DMS153 treated with DMSO at 0.1 percent for 48 hours (cell line): Measurements from ENCODE around the gene RAC2.
"Not testable (repeated sequence)": the region's sequence is repeated elsewhere in the genome, so short reads cannot be mapped to it uniquely, and the experiment has no call there.

Experiments
- DNase-seq: peaks from one replicate; lab custom pipeline; 2025; ENCODE audit not compliant: unreplicated experiment; lab: John Stamatoyannopoulos, UW

RAC2 gene

GRCh38 chr22:37256075-37256726 is 12.1 kb upstream of the RAC2 start:
- DNase-seq: no peak

DNA sequence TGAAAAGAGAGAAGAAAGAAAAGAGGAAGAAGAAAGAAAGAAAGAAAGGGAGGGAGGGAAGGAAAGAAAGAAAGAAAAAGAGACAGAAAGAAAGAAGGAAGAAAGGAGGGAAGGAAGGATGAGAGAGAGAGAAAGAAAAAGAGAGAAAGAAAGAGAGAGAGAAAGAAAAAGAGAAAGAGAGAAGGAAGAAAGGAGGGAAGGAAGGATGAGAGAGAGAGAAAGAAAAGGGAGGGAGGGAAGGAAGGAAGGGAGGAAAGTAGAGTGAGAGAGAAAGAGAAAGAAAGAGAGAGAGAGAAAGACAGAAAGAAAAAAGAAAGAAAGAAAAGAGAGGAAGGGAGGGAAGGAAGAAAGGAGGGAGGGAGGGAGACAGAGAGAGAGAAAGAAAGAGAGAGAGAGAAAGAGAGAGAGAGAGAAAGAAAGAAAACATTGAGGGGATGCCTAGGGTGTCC is 11.5 kb upstream of the RAC2 start:
- no peak for DNase-seq

DNA sequence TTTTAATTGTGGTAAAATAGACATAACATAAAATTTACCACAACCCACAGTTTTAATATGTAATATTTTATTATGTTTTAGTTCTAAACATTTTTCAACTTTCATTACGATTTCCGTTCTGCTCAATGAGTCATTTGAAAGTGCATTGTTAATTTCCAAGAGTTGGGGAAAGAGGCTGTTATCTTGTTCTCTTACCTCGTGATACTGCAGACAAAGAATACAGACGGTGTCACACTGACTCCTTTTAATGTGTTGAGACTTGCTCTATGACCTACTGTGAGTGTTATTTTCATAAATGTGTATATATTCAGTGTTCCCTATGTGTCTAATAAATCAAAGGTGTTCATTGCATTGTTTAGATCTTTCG is 10.8 kb upstream of the RAC2 start:
- no peak for DNase-seq

GRCh38 chr22:37254209-37254866 is 10.3 kb upstream of the RAC2 start:
- DNase-seq: no peak

GRCh38 chr22:37253126-37253660 is 9.1 kb upstream of the RAC2 start:
- DNase-seq: no peak

DNA sequence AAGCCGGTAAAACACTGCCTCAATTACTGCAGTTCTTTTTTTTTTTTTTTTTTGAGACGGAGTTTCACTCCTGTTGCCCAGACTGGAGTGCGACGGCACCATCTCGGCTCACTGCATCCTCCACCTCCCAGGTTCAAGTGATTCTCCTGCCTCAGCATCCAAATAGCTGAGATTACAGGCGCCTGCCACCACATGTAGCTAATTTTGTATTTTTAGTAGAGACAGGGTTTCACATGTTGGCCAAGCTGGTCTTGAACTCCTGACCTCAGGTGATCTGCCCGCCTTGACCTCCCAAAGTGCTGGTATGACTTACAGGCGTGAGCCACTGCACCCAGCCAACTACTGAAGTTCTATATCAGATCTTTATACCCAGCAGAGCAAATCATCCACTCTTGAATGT is 7.8 kb upstream of the RAC2 start:
- DNase-seq: not testable (repeated sequence)

DNA sequence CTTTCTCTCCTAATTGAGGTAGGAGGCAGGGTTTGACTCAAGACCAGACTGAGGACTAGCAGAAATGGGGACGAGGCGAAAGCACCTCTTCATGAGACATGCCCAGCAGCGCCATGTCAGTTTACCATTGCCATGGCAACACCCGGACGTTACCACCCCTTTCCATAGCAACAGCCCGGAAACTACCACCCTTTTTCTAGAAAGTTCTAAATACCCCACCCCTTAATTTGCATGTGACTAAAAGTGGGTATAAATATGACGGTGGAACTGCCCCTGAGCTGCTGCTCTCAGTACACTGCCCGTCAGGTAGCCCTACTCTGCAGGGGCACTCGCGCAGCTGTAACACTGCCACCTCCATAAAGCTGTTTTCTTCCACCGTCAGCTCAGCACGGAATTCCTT is 5.9 kb upstream of the RAC2 start:
- DNase-seq: no peak

DNA sequence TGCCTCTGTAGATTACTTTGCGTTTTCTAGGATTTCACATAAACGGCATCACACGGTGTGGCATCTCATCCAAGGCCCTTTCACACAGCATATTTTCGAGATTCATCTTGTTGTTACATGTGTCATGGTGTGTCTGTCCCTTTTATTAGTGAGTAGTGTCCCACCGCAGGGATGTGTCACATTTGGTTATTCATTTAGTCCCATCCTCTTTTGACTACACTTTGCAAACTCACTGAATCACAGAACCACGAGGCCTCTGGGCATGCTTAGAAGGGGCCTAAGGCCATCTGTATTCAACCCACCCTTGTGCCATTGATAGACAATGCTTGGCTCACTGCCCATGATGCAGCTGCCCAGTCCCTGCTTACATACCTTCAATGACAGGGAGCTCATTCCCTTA is 4.2 kb upstream of the RAC2 start:
- DNase-seq: no peak

DNA sequence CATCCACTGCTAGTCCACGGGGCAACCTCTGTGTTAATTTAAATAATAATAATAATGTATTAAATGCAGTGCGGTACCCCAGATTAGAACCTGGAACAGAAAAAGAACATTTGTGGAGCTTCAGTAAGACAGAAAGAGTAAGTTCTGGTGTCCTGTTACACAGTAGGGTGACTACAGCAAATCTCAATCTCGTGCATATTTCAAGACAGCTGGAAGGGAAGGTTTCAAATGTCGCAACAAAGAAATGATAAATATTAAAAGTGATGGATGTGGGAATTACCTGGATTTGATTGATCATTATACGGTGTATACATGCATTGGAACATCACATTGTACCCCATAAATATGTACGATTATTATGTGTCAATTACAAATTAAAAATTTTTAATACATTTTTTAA is 1.7 kb upstream of the RAC2 start:
- no peak for DNase-seq

- DNase-seq: no peak
Measured at GRCh38 chr22:37244922-37245722, 1.1 kb upstream of the RAC2 start.

DNA sequence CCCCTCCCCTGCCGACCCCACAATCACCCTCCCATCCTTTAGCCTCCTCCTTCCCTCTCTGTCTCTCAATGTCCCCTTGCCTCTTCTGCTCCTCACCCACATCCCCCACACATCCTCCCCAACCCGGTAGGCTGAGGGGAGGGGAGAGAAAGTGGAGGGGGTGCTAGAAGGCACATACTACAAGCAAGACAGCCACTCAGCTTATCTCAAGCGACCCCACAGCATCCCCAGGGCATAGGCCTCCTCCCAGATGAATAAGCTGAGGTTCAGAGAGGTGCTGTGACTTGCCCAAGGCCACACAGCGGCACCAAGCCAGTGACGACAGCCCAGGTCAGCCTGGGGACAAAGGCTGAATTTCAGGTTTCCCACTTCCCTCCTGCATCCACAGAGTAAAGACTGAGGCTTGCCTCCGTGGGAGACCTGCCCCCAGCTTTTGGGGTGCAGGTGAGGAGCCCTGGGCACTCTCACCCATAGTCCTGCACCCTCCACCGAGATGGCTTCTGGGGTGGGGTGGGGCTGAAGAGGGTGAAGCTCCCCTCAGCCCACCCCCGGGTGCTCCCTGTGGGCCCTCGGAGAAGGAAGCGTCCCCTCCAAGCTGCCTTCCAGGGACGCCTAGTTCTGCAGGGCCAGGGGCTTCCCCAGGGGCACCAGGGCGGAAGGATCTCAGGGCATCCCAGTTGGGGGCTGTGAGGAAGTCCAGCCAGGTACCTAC is 511 bp downstream of the RAC2 start:
- DNase-seq: no peak

- no peak for DNase-seq
Measured at GRCh38 chr22:37242395-37242918, 1.6 kb downstream of the RAC2 start.

DNA sequence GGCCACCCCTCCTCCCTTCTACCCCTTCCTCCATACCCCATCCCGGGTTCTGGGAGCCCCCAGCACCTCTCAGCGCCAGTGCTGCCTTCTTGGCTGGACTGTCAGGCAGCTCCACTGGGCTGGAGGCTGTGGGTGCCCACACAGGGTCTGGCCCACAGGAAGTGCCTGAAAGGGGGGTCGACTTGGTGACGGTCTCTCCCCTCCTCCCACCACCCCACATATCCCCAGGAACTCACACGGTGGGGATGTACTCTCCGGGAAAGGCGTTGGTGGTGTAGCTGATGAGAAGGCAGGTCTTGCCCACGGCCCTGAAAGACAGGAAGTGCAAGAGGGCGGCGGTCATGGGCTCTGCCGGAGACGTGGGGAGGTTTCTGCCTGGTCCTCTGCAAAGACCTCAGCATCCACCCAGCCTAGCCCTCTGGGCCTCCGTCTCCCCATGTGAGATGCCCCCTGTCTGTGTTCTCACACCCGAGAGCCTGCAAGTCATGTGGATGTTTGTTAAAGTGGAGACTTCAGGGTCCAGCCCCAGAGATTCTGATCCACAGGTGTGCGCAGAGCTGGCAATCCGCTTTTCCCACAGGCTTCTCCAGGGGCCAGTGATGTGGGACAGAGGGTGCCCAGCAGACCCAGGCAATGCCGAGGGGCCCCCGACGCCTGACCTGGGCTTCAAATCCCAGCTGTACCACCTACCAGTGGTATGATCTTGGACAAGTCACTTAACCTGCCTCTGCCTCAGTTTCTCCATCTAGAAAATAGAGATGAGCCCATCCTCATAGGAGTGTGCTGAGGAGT is 2.5 kb downstream of the RAC2 start:
- DNase-seq: no peak

GRCh38 chr22:37240941-37241320 is 3.1 kb downstream of the RAC2 start:
- no peak for DNase-seq

- DNase-seq: no peak
Measured at GRCh38 chr22:37240240-37240940, 3.7 kb downstream of the RAC2 start.

DNA sequence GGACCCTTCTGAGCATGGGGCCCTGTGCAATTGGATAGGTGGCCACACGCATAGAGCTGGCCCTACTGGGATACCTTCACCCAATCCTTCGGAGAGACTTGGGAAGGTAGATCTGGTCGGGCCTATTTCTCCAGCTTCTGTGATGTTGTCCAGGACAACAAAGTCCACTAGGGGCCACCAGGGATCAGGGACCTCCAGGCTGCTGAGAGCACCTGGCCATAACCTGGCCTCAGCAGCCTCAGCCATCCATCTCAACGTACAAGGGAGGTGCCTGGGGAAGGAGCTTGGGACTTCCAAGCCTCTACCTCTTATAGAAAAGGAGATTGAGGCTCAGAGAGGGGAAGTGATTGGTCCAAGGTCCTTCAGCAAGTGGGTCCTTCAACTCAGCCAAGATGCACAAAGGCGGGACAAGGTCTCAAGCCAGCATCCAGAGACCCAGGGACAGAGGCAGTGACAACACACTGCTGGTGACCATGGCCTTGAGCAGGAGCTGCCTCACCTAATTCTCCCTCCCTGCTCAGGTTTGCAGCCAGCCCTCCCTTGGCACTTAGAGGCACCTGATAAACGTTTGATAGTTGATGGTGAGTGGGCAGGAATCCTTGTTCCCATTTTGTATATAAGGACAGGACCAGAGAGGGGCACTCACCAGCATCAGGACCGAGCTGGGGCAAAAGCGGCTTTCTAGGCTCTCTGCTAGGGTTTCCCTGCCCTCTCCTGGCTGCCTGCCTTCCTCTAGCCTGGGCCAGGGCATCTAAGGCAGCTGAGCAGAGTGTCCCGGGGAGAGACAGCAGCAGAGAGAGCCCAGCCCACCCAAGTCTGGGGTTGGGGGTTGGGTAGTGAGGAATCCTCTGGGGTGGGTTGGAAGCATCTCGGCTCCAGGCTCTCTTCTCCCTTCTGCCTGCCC is 4.5 kb downstream of the RAC2 start:
- DNase-seq: no peak

GRCh38 chr22:37237371-37238268 is 6.4 kb downstream of the RAC2 start:
- no peak for DNase-seq
